Measurements from ENCODE around the gene TM9SF4.

Gene TM9SF4

DNA sequence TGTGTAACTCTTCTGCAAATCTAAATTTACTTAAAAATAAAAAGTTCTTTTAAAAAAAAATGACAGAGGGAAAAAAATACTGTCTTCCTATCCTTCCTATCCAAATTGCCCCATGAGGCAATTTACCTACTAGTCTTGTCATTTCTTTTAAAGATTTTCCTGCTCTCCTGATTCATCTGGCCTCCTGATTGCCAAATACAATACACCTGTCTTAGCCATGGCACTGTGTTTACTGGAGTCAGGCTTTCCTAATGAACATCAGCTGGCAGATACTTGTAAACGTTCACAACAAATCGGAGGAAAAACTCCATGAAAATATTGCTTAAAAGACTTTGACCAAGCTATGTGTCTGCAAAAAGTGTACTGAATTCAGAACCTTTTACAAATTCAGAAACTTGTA lies 21.5 kb downstream of the TM9SF4 start:
- DNase-seq: no peak

DNA sequence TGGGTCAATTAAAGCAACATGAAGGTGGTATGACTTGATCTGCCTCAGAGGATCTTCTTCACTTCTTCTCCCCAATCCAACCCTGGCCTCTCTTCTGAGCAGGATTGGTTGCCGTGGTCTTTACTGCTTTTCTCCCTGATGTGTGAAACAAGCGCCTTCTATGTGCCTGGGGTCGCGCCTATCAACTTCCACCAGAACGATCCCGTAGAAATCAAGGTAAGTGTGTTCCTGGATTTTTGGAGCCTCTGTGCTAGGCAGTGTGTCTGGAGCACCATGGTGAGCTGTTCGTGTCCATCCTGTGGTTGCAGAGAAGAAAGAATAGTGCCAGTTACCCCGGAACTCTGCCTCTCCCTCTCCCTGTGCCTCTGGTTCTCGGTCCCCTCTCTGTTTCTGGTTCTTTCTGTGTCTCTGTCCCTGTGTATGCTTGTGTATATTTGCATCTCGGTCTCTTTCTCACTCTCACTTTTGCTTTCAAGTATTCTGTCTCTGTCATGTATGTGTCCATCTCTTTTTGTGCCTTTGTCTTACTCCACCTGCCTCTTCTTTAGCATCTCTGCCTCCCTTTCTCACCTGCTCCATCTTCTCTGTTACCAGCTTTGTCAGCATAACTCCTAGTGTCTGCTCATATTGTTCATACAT lies 23.5 kb downstream of the TM9SF4 start:
- DNase-seq: no peak

- no peak for DNase-seq
Measured at GRCh38 chr20:32134026-32134425, 24.5 kb downstream of the TM9SF4 start.

- DNase-seq: no peak
Measured at GRCh38 chr20:32135983-32136515, 26.5 kb downstream of the TM9SF4 start.

DNA sequence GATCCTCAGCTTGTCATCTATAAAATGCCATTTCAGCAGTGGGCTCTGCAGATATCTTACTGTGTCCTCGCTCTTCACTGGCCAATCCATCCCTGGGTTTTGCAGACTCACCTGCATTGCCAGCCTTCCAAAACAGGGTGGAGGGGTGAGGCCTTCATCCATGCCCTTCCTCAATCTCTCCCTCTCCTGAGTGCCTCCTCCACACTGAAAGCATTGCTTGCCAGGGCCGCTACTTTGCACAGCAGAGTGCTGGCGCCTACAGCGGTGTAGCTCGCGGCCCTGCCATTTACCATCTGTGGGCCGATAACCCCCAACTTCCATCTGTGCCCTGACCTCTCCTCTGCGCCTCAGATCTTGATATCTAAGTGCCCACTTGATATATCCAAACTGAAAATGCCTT lies 29.4 kb downstream of the TM9SF4 start:
- no peak for DNase-seq

GRCh38 chr20:32139947-32140346 lies 30.4 kb downstream of the TM9SF4 start:
- no peak for DNase-seq

DNA sequence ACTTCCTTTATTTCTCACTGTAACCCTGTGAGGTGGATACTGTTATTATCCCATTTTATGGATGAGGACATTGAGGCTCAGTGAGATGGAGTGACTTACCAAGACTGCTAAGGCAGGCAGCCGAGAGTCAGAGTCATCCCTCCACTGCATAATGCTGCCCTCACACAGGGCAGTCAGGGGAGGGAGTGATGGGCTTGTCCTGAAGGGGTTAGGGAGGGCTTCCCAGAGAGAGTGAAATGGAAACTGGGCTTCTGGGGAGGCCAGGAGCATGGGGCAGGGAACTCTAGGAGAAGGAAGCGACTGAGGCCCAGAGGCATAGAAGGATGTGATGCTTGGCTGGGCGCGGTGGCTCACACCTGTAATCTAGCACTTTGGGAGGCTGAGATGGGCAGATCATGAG lies 31.1 kb downstream of the TM9SF4 start:
- DNase-seq: no peak

- DNase-seq: no peak
Measured at GRCh38 chr20:32141465-32141980, 32.0 kb downstream of the TM9SF4 start.

DNA sequence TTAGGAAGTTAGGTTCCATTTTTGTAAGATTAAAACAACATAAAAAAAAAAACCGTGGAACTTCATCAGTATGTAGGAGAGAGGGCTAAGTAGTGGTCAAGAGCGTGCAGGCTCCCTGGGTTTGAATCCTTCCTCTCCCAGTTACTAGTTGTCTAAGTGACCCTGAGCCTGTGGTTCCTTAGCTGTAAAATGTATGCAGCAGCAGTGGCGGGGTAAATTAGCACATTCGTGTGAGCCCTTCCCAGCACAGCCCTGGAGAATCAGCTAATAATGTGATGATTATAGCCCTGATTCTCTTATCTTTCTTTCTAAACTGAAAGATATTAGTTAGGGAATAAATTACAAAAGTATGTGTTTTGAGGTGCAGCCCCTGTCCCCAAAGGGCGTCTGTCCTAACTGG lies 32.6 kb downstream of the TM9SF4 start:
- no peak for DNase-seq

DNA sequence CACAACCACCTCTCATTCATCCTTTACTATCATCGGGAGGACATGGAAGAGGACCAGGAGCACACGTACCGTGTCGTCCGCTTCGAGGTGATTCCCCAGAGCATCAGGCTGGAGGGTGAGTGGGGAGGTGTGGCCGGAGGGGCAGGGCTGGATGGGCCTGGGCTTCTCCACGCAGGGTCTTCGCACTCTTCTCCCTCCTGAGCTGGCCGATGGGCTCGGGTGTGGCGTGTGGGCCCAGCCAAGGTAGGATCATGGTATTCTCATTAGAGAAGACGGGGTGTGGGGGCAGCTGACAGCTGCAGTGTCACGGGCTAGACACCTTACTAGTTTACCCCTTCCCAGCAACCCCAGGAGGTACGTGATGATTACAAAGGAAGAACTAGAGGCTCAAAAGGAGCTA lies 33.5 kb downstream of the TM9SF4 start:
- no peak for DNase-seq

GRCh38 chr20:32144898-32145662 lies 35.6 kb downstream of the TM9SF4 start:
- no peak for DNase-seq

- DNase-seq: no peak
Measured at GRCh38 chr20:32149566-32150170, 40.2 kb downstream of the TM9SF4 start.

DNA sequence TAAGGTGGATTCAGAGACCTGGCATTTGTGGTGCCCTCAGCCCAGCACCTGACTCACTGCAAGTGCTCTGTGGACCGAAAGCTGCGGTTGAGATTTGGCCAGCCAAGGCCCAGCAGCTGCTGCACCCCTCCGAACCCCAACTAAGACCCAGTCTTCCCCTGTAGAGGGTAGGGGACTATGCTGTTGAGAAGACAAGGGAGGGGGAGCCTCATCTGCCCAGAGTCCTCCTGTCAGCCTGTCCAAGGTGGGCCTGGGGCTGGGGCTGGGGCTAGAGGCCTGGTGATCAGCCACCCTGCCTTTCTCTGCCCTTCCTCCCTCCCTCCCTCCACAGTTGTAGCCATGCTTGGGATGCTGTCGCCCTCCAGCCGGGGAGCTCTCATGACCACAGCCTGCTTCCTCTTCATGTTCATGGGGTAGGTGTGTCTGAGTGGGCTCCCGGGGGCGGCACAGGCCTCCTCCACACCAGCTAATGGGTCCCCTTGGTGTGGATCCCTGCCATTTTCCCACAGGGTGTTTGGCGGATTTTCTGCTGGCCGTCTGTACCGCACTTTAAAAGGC lies 40.9 kb downstream of the TM9SF4 start:
- DNase-seq: no peak

- DNase-seq: no peak
Measured at GRCh38 chr20:32152421-32153155, 43.1 kb downstream of the TM9SF4 start.

GRCh38 chr20:32153156-32153665 lies 43.7 kb downstream of the TM9SF4 start:
- DNase-seq: no peak

- DNase-seq: no peak
Measured at GRCh38 chr20:32153771-32154170, 44.3 kb downstream of the TM9SF4 start.

DNA sequence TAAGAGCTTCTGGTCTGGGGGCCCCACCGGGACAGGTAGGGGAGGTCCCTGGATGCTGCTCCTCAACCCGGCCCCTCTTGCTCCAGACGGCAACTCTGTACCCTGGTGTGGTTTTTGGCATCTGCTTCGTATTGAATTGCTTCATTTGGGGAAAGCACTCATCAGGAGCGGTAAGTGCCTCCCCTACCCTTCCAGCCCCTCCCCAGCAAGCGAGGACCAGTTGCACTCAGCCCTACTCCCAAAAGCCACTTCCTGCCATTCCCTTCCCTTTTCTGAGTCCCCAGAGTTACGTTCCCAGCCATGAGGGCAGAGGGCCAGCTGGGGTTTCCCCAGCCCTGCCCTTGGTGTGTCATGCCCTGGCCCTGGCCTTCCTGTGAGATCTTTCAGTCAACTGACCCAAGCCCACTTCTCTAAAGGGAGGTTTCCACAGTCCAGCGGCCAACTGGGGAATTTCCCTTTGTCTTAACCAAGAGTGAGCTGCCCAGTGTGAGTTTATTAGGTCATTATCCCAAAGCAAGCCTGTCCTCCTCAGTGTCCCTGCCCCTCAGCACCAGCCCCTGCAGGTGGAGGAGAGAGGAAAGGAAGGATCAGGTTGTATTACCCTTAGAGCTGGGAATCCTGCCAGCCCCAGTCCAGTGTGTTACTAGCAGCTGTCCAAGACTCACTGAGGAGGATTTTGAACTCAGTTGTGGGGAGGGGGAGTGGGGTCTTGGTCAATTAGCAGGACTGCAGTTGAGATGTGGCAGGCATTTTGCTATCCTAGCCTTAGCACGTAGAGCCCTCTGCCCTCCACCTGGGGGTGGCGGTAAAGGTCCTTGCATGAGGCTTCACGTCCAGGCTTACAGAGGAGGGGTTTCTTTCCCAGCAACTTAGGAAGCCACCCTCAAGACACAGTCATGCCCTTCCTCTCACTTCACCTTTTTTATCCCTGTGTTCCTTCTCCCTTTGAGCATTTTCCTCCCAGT lies 45.8 kb downstream of the TM9SF4 start:
- DNase-seq: peak; percentile 71

DNA sequence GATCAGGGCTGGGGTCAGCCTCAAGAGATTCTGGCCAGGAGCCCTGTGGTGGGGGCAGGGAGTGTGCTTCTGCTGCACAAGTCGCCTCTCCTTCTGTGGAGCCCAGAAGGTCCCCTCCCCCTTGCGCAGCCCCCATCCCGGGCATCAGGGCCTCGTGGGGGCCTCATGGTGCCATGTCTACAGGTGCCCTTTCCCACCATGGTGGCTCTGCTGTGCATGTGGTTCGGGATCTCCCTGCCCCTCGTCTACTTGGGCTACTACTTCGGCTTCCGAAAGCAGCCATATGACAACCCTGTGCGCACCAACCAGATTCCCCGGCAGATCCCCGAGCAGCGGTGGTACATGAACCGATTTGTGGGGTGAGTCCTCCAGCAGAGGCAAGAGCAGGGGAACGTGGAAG lies 48.1 kb downstream of the TM9SF4 start:
- DNase-seq: no peak

GRCh38 chr20:32158351-32158750 lies 48.8 kb downstream of the TM9SF4 start:
- no peak for DNase-seq

DNA sequence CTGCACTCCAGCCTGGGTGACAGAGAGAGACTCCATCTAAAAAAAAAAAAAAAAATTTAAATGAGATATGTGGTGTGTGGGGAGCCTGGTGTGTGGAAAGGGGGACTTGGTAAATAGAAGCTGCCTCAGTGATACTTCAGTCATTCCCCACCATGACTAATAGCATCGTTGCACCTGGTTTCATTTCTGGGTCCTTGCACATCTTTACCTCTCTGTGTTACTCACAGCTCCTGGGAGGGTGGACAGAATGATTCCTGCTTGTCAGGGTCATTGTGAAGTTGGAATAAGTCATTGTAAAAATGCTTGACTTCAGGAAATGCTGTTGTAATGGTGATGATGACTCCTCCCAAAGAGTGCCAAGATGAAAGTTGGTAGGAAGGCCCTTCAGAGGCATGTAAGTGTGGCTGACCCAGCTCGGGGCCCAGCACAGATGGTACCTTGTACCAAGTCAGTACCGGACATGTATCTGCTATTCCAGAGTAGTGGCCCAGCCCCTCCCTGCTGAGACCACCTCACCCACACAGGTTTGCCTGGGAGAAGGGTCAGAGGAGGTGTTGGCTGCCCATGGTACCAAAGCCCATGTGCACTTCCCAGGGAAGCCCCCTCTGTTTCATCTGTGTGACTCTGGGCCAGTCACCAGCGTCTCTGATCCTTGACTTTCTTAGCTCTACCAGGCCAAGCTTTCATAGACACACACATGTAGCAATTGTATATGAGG lies 49.6 kb downstream of the TM9SF4 start:
- no peak for DNase-seq
